T1000 (cell line): ENCODE results near the gene RAB10.
"Not testable (repeated sequence)": the region's sequence is repeated elsewhere in the genome, so short reads cannot be mapped to it uniquely, and the experiment has no call there.

ENCODE experiments used
- DNase-seq: peaks from one replicate; lab custom pipeline; 2025; ENCODE audit warnings: mixed read lengths; lab: John Stamatoyannopoulos, UW

The RAB10 gene

GRCh38 chr2:26088931-26089330, 55.0 kb downstream of the RAB10 start:
- DNase-seq: not testable (repeated sequence)

- no peak for DNase-seq
Measured at GRCh38 chr2:26089337-26089736, 55.5 kb downstream of the RAB10 start.

- no peak for DNase-seq
Measured at GRCh38 chr2:26095758-26096157, 61.9 kb downstream of the RAB10 start.

- DNase-seq: no peak
Measured at GRCh38 chr2:26099933-26100332, 66.0 kb downstream of the RAB10 start.

GRCh38 chr2:26100384-26100783, 66.5 kb downstream of the RAB10 start:
- no peak for DNase-seq

- no peak for DNase-seq
Measured at GRCh38 chr2:26103752-26104151, 69.9 kb downstream of the RAB10 start.

GRCh38 chr2:26108701-26109100, 74.8 kb downstream of the RAB10 start:
- not testable (repeated sequence) for DNase-seq

- no peak for DNase-seq
Measured at GRCh38 chr2:26112201-26112600, 78.3 kb downstream of the RAB10 start.

- DNase-seq: no peak
Measured at GRCh38 chr2:26114151-26114550, 80.3 kb downstream of the RAB10 start.

- DNase-seq: no peak
Measured at GRCh38 chr2:26118682-26119081, 84.8 kb downstream of the RAB10 start.

GRCh38 chr2:26119521-26119920, 85.6 kb downstream of the RAB10 start:
- DNase-seq: no peak

- DNase-seq: no peak
Measured at GRCh38 chr2:26122630-26123029, 88.7 kb downstream of the RAB10 start.

- DNase-seq: no peak
Measured at GRCh38 chr2:26123426-26123825, 89.5 kb downstream of the RAB10 start.

GRCh38 chr2:26126074-26126473, 92.2 kb downstream of the RAB10 start:
- no peak for DNase-seq

- no peak for DNase-seq
Measured at GRCh38 chr2:26128176-26128575, 94.3 kb downstream of the RAB10 start.

GRCh38 chr2:26130763-26131162, 96.9 kb downstream of the RAB10 start:
- no peak for DNase-seq

- no peak for DNase-seq
Measured at GRCh38 chr2:26136451-26136850, 102.6 kb downstream of the RAB10 start.

- no peak for DNase-seq
Measured at GRCh38 chr2:26139269-26140183, 105.6 kb downstream of the RAB10 start.

- DNase-seq: no peak
Measured at GRCh38 chr2:26141145-26141769, 107.4 kb downstream of the RAB10 start.

GRCh38 chr2:26144031-26144430, 110.1 kb downstream of the RAB10 start:
- no peak for DNase-seq

GRCh38 chr2:26144953-26145680, 111.2 kb downstream of the RAB10 start:
- DNase-seq: peak; percentile 14

GRCh38 chr2:26148501-26148900, 114.6 kb downstream of the RAB10 start:
- no peak for DNase-seq

- no peak for DNase-seq
Measured at GRCh38 chr2:26150243-26150642, 116.4 kb downstream of the RAB10 start.
